ENCODE data around the gene MICAL3.
"Not testable (repeated sequence)": the region's sequence is repeated elsewhere in the genome, so short reads cannot be mapped to it uniquely, and the experiment has no call there.

The MICAL3 gene

GRCh38 chr22:17880468-17880867, 143.9 kb downstream of the MICAL3 start:
- DNase-seq: no peak

GRCh38 chr22:17880020-17880419, 144.3 kb downstream of the MICAL3 start:
- no peak for DNase-seq

GRCh38 chr22:17878941-17879340, 145.4 kb downstream of the MICAL3 start:
- no peak for DNase-seq

GRCh38 chr22:17878186-17878694, 146.1 kb downstream of the MICAL3 start:
- DNase-seq: no peak

- not testable (repeated sequence) for DNase-seq
Observed at GRCh38 chr22:17876878-17877855, 147.2 kb downstream of the MICAL3 start.

GRCh38 chr22:17876306-17876831, 148.0 kb downstream of the MICAL3 start:
- no peak for DNase-seq

GRCh38 chr22:17875631-17876030, 148.7 kb downstream of the MICAL3 start:
- no peak for DNase-seq

- no peak for DNase-seq
Observed at GRCh38 chr22:17875156-17875555, 149.2 kb downstream of the MICAL3 start.

GRCh38 chr22:17874231-17874905, 150.0 kb downstream of the MICAL3 start:
- no peak for DNase-seq

- no peak for DNase-seq
Observed at GRCh38 chr22:17873804-17874203, 150.6 kb downstream of the MICAL3 start.

GRCh38 chr22:17873116-17873515, 151.2 kb downstream of the MICAL3 start:
- DNase-seq: no peak

GRCh38 chr22:17872471-17872870, 151.9 kb downstream of the MICAL3 start:
- DNase-seq: no peak

- no peak for DNase-seq
Observed at GRCh38 chr22:17871726-17872458, 152.5 kb downstream of the MICAL3 start.

GRCh38 chr22:17870407-17870806, 154.0 kb downstream of the MICAL3 start:
- no peak for DNase-seq

GRCh38 chr22:17869285-17870096, 154.9 kb downstream of the MICAL3 start:
- no peak for DNase-seq

GRCh38 chr22:17868771-17869170, 155.6 kb downstream of the MICAL3 start:
- DNase-seq: no peak

- DNase-seq: no peak
Observed at GRCh38 chr22:17867160-17867785, 157.1 kb downstream of the MICAL3 start.

- DNase-seq: no peak
Observed at GRCh38 chr22:17866621-17867020, 157.7 kb downstream of the MICAL3 start.

- no peak for DNase-seq
Observed at GRCh38 chr22:17866127-17866526, 158.2 kb downstream of the MICAL3 start.

- DNase-seq: no peak
Observed at GRCh38 chr22:17865183-17866055, 158.9 kb downstream of the MICAL3 start.
